Endothelial cell of hepatic sinusoid (primary cell): ENCODE measurements around the gene ABCC2.
"Not testable (repeated sequence)": the region's sequence is repeated elsewhere in the genome, so short reads cannot be mapped to it uniquely, and the experiment has no call there.

Experiments
- in situ Hi-C: cut with HindIII; loops from 2 replicates; pipeline ENCODE4 v1.10.0; 2017; ENCODE audit warnings: low sequenced_read_pairs

ABCC2 gene

DNA sequence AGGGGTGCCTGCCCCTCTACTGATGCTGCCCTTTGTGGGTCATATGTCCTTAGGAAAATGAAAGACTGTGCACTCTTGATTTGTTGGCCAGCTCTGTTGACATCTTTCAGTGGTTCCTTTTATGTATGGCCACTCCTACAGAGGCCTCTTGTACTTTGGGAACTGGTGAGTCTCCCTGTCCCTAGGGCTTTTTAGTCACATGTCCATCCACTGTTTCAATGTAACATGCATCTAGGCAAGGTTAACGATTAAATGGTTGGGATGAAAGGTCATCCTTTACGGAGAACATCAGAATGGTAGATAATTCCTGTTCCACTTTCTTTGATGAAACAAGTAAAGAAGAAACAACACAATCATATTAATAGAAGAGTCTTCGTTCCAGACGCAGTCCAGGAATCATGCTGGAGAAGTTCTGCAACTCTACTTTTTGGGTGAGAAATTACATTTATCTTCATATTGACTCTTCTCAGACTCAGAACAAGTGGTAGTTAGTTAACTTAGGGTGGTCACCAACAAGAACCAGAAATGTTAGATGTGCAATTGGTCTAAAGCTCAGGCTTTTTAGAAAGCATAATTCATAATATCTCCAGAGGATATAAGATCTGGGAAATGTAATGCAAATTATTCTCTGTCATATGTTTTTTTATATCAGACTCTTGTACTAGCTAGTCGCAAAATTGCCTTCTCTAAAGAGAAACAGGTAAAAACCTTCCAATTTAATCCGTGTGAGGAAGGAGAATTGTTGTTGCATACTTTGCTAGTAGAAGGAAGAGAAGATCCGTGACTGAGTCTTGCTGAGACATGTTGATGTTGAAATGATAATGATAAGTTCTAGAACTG lies at the start of gene ABCC2:
Gene ABCC2 (plus strand): TSS at position 194 of the 840 bp plus-strand sequence. CDS start 205 bp downstream, at position 399.
- in situ Hi-C loops: no loop called here

DNA sequence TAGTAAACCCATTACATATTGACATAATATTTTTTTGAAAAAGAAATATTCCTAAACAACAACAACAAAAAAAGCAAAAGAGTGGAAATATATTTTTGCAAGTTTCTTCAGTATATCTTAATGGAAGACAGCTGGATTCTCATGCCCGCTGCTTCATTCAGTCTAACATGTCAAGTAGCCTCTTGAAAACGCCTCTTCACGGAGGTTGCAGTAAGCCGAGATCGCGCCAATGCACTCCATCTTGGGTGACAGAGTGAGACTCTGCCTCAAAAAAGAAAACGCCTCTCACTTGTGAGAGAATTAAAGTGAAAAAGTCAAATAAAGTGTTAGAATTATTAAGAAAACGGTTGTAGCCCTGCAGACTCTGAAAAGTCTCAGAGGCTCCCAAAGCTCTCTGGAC lies 49.1 kb upstream of the ABCC2 start:
- in situ Hi-C loops: no loop called here

- in situ Hi-C loops: not testable (repeated sequence)
Measured at GRCh38 chr10:99734111-99734510, 48.3 kb upstream of the ABCC2 start.

DNA sequence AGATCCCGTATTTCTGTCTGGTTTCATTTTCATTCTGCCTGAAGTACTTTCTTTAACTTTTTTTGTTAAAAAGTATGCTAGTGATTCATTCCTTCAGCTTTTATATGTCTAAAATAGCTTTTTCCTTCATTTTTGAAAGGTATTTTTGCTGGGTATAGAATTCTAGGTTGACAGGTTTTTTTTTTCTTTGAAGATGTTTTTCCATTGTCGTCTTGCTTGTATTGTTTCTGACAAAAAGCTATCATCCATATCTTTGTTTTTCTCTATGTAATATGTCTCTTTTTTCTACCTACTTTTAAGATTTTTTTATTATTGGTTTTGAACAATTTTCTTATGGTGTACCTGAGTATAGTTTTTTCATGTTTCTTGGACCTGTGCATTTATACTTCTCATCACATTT lies 42.2 kb upstream of the ABCC2 start:
- in situ Hi-C loops: loop anchor here (5.0 kb wide), 1 partner anchor 92 kb away; no protein-coding TSS in a partner anchor

GRCh38 chr10:99740933-99741559 lies 41.4 kb upstream of the ABCC2 start:
- in situ Hi-C loops: loop anchor here (5.0 kb wide), 1 partner anchor 91 kb away; no protein-coding TSS in a partner anchor

DNA sequence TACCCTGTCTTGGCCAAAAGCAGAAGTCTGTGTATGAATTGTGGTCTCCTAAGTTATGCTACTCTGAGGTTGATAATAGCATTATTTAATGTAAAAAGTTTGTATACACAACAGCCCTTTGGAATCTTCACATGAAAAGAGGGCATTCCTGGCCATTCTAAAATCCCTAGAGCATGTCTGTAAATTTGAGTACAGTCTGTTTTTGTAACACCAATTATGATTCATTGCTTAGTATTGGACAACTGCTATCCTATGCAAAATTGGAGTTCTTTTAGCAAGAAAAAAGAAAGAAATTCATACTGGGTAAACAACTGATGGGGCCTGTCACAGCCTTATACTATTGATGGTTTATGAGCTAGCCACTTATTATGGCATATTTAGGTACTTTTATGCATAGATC lies 40.2 kb upstream of the ABCC2 start:
- in situ Hi-C loops: loop anchor here (5.0 kb wide), 1 partner anchor 90 kb away; no protein-coding TSS in a partner anchor

DNA sequence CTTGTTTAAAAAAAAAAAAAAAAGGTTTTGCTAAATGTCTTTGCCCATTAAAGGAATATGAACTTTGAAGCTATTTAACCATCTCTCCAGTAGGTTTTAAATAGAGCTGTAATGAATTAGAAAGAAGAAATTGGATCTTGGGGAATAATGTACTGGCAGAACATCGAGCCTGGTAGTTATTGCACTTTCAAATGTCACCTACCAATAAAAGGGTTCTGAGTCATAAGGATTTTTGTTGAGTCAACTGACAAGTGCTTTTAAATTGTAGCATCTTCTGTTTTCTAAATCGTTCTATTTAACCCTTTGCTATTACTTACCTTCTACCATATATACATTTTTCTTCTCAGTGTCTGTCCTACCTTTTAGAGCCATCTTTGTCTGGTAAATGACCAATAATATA lies 39.7 kb upstream of the ABCC2 start:
- in situ Hi-C loops: loop anchor here (5.0 kb wide), 1 partner anchor 90 kb away; no protein-coding TSS in a partner anchor

- in situ Hi-C loops: loop anchor here (5.0 kb wide), 1 partner anchor 88 kb away; no protein-coding TSS in a partner anchor
Measured at GRCh38 chr10:99743841-99744240, 38.6 kb upstream of the ABCC2 start.

DNA sequence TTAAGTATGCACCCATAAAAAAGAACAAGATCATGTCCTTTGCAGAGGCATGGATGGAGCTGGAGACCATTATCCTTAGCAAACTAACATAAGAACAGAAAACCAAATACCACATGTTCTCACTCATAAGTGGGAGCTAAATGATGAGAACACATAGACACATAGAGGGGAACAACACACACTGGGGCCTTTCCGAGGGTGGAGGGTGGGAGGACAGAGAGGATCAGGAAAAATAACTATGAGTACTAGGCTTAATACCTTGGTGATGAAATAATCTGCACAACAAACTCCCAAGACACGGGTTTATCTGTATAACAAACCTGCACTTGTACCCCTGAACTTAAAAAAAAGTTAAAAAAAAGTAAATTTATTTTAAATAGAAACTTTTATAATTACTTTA lies 36.3 kb upstream of the ABCC2 start:
- in situ Hi-C loops: not testable (repeated sequence)

DNA sequence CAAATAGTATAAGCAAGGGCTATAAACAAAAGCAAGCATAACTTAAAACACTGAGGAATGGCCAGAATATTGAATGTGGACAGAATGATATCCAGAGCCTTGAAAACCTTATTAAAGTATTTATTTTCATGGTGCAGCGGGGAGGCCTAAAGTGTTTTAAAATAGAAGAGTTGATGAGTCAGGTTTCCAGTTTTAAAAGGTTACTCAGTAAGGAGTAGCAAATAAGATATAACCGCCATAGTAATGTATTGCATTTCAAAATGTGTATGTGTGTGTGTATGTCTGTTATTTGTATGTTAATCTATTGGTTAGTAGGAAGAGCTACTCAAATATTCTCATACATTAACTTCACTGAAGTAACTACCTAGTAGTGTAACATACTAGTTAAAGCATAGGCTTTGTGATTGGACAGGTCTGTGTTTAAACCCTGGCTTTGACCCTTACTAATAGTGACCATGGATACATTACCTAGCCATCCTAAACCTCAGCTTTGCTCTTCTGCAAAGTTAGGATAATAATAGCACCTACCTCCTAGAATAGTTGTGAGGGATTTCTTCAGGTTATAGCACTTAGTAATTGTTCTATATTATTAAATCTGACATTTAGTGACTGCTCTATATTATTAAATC lies 33.5 kb upstream of the ABCC2 start:
- in situ Hi-C loops: no loop called here

DNA sequence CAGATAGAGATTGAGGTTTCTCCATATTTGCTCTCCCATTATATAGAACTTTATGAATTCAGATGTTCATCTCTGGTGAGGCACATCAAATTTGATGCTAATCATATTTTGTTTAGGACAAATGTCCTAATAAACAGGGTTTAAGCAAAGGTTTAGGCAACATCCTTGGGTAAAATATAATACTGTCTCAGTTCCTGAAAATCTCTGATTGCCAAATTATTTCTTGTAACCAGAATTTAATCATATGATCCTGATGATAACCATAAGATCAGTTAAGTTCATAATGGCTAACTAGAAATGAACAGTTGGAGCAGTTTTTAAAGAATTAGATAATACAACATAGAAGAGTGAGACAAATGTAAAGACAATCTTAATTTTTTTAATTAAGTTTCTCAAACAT lies 31.8 kb upstream of the ABCC2 start:
- in situ Hi-C loops: no loop called here

DNA sequence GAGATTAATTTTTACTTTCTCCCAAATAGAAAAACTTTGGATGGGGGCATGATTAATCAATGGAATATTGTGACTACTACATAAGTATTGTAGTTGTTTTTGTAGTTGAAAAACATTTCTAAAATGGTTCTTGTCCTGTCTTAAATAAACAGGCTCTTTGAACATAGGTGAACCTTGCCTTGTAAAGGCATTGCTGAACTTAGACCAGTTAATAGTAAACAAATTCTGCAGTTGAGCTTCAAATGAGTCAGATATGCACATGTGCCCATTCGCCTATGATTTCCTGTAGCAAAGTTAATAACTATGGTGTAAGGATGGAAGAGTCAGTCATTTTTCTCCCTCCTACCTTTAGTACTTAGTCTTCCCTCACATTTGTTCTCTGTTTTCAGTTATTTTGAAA lies 27.8 kb upstream of the ABCC2 start:
- in situ Hi-C loops: loop anchor here (5.0 kb wide), 1 partner anchor 43 kb away; no protein-coding TSS in a partner anchor

DNA sequence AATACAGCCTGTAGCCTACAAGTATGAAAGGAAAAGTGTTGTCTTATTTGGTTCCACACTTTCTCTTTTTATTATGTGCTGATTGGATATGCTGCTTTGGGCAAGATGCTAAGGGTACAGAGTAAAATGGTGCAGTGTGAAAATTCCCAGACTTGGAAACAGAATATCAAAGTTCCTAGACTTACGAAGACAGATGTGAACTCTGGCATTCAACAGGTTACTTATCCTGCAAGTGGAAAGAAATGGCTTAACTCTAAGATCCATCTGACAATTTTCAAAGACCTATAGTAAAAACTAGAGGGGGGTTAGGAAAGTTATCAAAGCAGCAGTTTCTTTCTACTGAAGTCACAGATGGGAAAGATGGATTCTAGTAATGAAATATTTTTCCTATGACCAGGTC lies 26.3 kb upstream of the ABCC2 start:
- in situ Hi-C loops: loop anchor here (5.0 kb wide), 1 partner anchor 41 kb away; no protein-coding TSS in a partner anchor

DNA sequence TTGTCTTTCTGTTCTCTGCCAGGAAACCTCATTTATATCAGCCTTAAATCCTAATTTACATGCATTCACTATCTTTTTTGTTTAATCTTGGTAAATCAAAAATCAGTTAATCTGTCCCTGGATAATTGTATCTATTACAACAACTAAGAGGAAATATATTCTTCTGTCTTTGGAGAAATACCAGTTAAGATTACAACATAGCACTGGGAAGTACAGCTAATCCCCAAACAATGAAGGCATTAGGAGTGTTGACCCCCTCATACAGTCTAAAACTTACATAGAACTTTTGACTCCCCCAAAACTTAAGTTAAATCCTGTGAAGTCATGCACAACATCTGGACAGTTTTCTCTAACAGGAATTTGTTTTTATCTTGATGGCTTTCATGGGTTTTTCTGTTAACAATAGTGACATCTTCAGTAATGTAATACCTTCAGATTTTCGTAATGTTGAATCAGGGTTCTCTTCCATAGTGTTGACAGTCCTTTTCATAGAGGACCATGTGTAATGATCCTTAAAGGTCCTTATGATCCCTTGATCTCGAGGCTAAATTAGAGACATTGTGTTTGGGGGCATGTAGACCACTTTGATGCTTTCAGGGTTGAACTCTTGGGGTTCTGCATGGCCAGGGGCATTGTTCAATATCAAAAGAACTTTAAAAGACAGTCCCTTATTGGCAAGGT lies 24.1 kb upstream of the ABCC2 start:
- in situ Hi-C loops: loop anchor here (5.0 kb wide), 1 partner anchor 39 kb away; no protein-coding TSS in a partner anchor

- in situ Hi-C loops: no loop called here
Measured at GRCh38 chr10:99760321-99760720, 22.1 kb upstream of the ABCC2 start.

DNA sequence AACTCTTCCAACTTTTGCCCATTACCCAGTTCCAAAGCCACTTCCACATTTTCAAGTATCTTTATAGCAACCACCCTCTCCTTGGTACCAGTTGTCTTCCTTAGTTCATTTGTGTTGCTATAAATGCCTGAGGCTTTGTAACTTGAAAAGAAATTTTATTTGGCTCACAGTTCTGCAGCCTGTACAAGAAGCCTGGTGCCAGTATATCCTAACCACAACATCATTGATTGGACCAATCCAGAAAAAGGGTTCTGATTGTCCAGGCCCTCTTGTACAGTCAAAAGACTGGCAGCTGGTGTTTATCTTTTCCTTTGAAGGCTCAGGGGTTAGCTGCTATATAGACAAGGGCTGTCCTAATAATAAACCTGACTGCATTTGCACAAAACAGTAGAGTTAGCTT lies 21.1 kb upstream of the ABCC2 start:
- in situ Hi-C loops: no loop called here

- in situ Hi-C loops: no loop called here
Measured at GRCh38 chr10:99765672-99766301, 16.7 kb upstream of the ABCC2 start.

DNA sequence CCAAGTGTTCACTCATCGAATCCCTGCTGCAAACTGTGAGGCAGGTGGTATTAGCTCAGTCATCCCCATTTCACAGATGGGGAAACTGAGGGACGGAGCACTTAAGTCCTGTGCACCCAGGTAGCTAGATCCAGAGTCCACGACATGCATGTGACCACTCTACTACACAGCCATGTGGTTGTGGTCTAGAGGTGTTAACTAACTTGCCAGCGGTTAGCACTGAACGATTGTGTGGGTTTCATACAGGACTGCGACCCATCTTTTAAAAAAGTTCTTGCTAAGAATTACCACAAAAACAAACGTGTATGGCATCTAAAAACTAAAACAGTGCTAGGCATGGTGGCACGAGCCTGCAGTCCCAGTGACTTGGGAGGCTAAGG lies 16.1 kb upstream of the ABCC2 start:
- in situ Hi-C loops: no loop called here

GRCh38 chr10:99767901-99768300 lies 14.5 kb upstream of the ABCC2 start:
- in situ Hi-C loops: no loop called here

DNA sequence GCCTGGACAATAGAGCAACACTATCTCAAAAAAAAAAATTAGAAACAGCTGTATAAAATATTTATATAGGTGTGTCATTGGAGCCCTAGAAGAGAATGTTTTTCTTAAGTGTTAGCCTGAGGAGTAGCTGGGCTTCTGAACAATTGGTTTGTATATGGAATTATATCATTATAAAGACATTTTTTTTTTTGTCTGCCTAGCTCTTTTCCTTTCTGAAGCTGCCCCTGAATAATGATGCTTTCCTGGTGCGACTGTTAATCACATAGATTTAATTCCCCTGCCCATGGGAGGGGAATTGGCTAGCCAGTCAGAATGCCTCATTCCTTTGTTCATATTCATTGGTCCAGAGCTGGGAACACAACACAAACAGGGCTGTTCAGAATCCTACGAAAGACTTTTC lies 13.9 kb upstream of the ABCC2 start:
- in situ Hi-C loops: no loop called here
